Hematopoietic multipotent progenitor cell treated with erythropoietin and hydrocortisone succinate and interleukin-3 and kit ligand, for 15 days (in vitro differentiated cells): ENCODE data around the gene EXD1.
"Not testable (repeated sequence)": the region's sequence is repeated elsewhere in the genome, so short reads cannot be mapped to it uniquely, and the experiment has no call there.

Experiments used
- DNase-seq: peaks from one replicate; pipeline ENCODE4 v3.0.0-alpha.2; 2015; ENCODE audit warnings: low spot score

EXD1 gene

GRCh38 chr15:41139619-41140018 lies 90.9 kb downstream of the EXD1 start:
- no peak for DNase-seq

GRCh38 chr15:41139112-41139511 lies 91.4 kb downstream of the EXD1 start:
- not testable (repeated sequence) for DNase-seq

GRCh38 chr15:41135580-41135979 lies 95.0 kb downstream of the EXD1 start:
- DNase-seq: not testable (repeated sequence)

GRCh38 chr15:41133454-41133853 lies 97.1 kb downstream of the EXD1 start:
- no peak for DNase-seq
